H1 (cell line): ENCODE results near the gene CMTM3.

Experiments
- JUND ChIP-seq: IDR thresholded peaks from 2 replicates; pipeline ENCODE4 v1.6.1; 2011; ENCODE audit warnings: mild to moderate bottlenecking, improper control_type of control experiment, low read length
- POLR2A ChIP-seq, 2 experiments: IDR thresholded peaks; 1 replicate in 1 of 2; 2 replicates in 1 of 2; pipeline ENCODE4 v1.6.1; 2011; ENCODE audit warnings: low read depth in 2 of 2, low read length in 2 of 2, mild to moderate bottlenecking in 2 of 2; ENCODE audit errors: control extremely low read depth in 1 of 2
- RXRA ChIP-seq: IDR thresholded peaks from 2 replicates; pipeline ENCODE4 v1.6.1; 2011; ENCODE audit warnings: low read depth, mild to moderate bottlenecking, low read length, moderate library complexity; ENCODE audit not compliant: insufficient read depth
- TF ChIP-seq, protein P1 (sequence below), 3 experiments: IDR thresholded peaks; 1 replicate in 2 of 3; 2 replicates in 1 of 3; pipeline versions ENCODE4 v1.5.1 to v1.6.1; 2011; ENCODE audit warnings: low read length in 3 of 3, mild to moderate bottlenecking in 3 of 3, inconsistent platforms in 2 of 3, low read depth in 1 of 3, moderate library complexity in 1 of 3; ENCODE audit not compliant: insufficient read depth in 1 of 3; ENCODE audit errors: control extremely low read depth in 1 of 3

DNA sequence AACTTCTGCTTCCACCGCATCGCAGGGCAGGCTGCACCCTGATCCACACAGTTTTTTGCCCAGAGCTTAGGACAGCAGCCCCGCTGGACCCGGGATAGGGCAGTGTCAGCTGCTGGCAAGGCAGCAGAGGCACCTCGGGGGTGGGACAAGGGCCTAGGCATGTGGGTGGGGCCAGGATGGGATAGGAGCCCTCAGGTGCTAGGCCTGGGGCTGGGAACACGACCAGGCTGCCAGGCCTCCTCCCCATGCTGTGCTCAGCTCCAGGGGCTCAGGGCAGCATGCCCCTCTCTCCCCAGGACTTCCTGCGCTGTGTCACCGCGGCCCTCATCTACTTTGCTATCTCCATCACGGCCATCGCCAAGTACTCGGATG is 4.6 kb downstream of the CMTM3 start:
- no peak for TF ChIP-seq JUND
- no peak for TF ChIP-seq POLR2A (IDR thresholded peaks at IDR 0.05; ENCODE audit: control extremely low read depth in 1 of 2, low read depth in 2 of 2, low read length in 2 of 2)
- TF ChIP-seq, protein P1, sequence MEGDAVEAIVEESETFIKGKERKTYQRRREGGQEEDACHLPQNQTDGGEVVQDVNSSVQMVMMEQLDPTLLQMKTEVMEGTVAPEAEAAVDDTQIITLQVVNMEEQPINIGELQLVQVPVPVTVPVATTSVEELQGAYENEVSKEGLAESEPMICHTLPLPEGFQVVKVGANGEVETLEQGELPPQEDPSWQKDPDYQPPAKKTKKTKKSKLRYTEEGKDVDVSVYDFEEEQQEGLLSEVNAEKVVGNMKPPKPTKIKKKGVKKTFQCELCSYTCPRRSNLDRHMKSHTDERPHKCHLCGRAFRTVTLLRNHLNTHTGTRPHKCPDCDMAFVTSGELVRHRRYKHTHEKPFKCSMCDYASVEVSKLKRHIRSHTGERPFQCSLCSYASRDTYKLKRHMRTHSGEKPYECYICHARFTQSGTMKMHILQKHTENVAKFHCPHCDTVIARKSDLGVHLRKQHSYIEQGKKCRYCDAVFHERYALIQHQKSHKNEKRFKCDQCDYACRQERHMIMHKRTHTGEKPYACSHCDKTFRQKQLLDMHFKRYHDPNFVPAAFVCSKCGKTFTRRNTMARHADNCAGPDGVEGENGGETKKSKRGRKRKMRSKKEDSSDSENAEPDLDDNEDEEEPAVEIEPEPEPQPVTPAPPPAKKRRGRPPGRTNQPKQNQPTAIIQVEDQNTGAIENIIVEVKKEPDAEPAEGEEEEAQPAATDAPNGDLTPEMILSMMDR (IDR thresholded peaks at IDR 0.05; ENCODE audit: control extremely low read depth in 1 of 3, insufficient read depth in 1 of 3, low read depth in 1 of 3, low read length in 3 of 3), result no peak
- no peak for TF ChIP-seq RXRA
